Uterus (tissue), 4 donors: Measurements from ENCODE around the gene TBL2. TPM values are rescaled to one million over a fixed set of nuclear protein-coding genes. Genes with fewer than 3 reads are reported as not detected.
"Not testable (repeated sequence)": the region's sequence is repeated elsewhere in the genome, so short reads cannot be mapped to it uniquely, and the experiment has no call there.

ENCODE experiments used
- DNase-seq, 2 donors: peaks; one replicate each; pipeline ENCODE4 v3.0.0-alpha.2; 2019 to 2020
- H3K27ac ChIP-seq, 2 donors: fragments of 200-600 bp; sonication (generic); 1 replicate in 1 of 2; 2 replicates in 1 of 2; pipeline ENCODE4 v1.5.1; 2016 to 2018
- H3K27me3 ChIP-seq, 2 donors: fragments of 200-600 bp; sonication (generic); one replicate each; pipeline ENCODE4 v1.5.1; 2018 to 2019; ENCODE audit warnings: control low read depth in 1 of 2
- H3K36me3 ChIP-seq, 2 donors: fragments of 200-600 bp; sonication (generic); one replicate each; pipeline ENCODE4 v1.5.1; 2019; ENCODE audit warnings: control low read depth in 1 of 2
- H3K4me1 ChIP-seq, 2 donors: fragments of 200-600 bp; sonication (generic); one replicate each; pipeline ENCODE4 v1.5.1; 2018 to 2019; ENCODE audit warnings: control low read depth in 1 of 2
- H3K4me3 ChIP-seq, 2 donors: fragments of 200-600 bp; sonication (generic); 1 replicate in 1 of 2; 2 replicates in 1 of 2; pipeline ENCODE4 v1.5.1; 2018 to 2019; ENCODE audit warnings: mild to moderate bottlenecking in 1 of 2
- H3K9me3 ChIP-seq, 2 donors: fragments of 200-600 bp; sonication (generic); one replicate each; pipeline ENCODE4 v1.5.1; 2019; ENCODE audit warnings: control low read depth in 1 of 2
- CTCF ChIP-seq, 4 experiments: fragments of 200-600 bp in 2 of 4; fragments of 450-650 bp in 2 of 4; sonication (generic) in 2 of 4; IDR thresholded peaks; one replicate each; pipeline ENCODE4 v1.5.1; 2016 to 2019; ENCODE audit warnings: antibody characterized with exemption in 4 of 4, mild to moderate bottlenecking in 2 of 4, moderate library complexity in 1 of 4
- POLR2A ChIP-seq, 2 donors: fragments of 450-650 bp; IDR thresholded peaks; one replicate each; pipeline ENCODE4 v1.6.1; 2016; ENCODE audit warnings: antibody characterized with exemption in 2 of 2, mild to moderate bottlenecking in 1 of 2, moderate library complexity in 1 of 2
- intact Hi-C: fragments of 100-400 bp; cut with DNase I; formaldehyde crosslinking; loops from one replicate; pipeline ENCODE4 v1.15.1; 2023; ENCODE audit warnings: low total_unique reads
- total RNA-seq, 4 donors: library from RNA; depleted of rRNA in 3 of 4; stranded (reverse); fragments of >200 nt in 3 of 4; gene quantifications; one replicate each; pipeline versions ENCODE4 v1.1.0 to v1.2.4, GENCODE V29; 2014 to 2023
- donor health status: DM: yes; HTN: yes; CAD: no.

Gene TBL2
- total RNA-seq, 4 donors from 2014 or later: 21.5 to 106 (median 50.9) TPM

GRCh38 chr7:73611017-73611555, 32.7 kb upstream of the TBL2 start:
- Histone ChIP-seq H3K27me3 (peaks cover 0 to 4% of the 10 kb centered on the region in 2 donors), H3K36me3 (no peaks in the 10 kb centered on the region), H3K4me3 (no peak overlapping the region), H3K9me3 (no peaks in the 10 kb centered on the region), H3K27ac (no peak overlapping the region), H3K4me1 (no peaks in the 10 kb centered on the region)
- no peak for DNase-seq
- intact Hi-C loops: no loop called here
- no peak for TF ChIP-seq CTCF (IDR thresholded peaks at IDR 0.05)
- no peak for TF ChIP-seq POLR2A (IDR thresholded peaks at IDR 0.05)

GRCh38 chr7:73610105-73610504, 31.7 kb upstream of the TBL2 start:
- intact Hi-C loops: no loop called here
- no peak for DNase-seq
- no peak overlapping the region for H3K4me3 ChIP-seq
- no peaks in the 10 kb centered on the region for H3K4me1 ChIP-seq
- no peaks in the 10 kb centered on the region for H3K36me3 ChIP-seq
- H3K27ac ChIP-seq: no peak overlapping the region
- H3K27me3 ChIP-seq: peaks cover 0 to 4% of the 10 kb centered on the region in 2 donors
- no peaks in the 10 kb centered on the region for H3K9me3 ChIP-seq
- TF ChIP-seq POLR2A (IDR thresholded peaks at IDR 0.05) (no peak), CTCF (IDR thresholded peaks at IDR 0.05) (no peak)

- DNase-seq, H3K4me1 ChIP-seq, H3K36me3 ChIP-seq, H3K9me3 ChIP-seq, H3K27me3 ChIP-seq, H3K4me3 ChIP-seq, H3K27ac ChIP-seq: not testable (repeated sequence)
- intact Hi-C loops: loop anchor here (2.0 kb wide), 1 partner anchor 119 kb away; no protein-coding TSS in a partner anchor
These were observed 29.3 kb upstream of the TBL2 start for GRCh38 chr7:73607692-73607983.

- no peak overlapping the region for H3K4me3 ChIP-seq
- DNase-seq: peak; percentile 35 to 46
- intact Hi-C loops: loop anchor here (2.0 kb wide), 1 partner anchor 120 kb away; no protein-coding TSS in a partner anchor
These were observed 28.7 kb upstream of the TBL2 start for GRCh38 chr7:73606801-73607691.

GRCh38 chr7:73605601-73606220, 27.3 kb upstream of the TBL2 start:
- no peaks in the 10 kb centered on the region for H3K9me3 ChIP-seq
- no peaks in the 10 kb centered on the region for H3K4me1 ChIP-seq
- H3K27ac ChIP-seq: no peak overlapping the region
- H3K36me3 ChIP-seq: no peaks in the 10 kb centered on the region
- intact Hi-C loops: loop anchor here (2.0 kb wide), 1 partner anchor 121 kb away; no protein-coding TSS in a partner anchor
- peaks cover 0 to 4% of the 10 kb centered on the region in 2 donors for H3K27me3 ChIP-seq
- no peak overlapping the region for H3K4me3 ChIP-seq
- no peak for DNase-seq
- TF ChIP-seq CTCF (IDR thresholded peaks at IDR 0.05) (no peak), POLR2A (IDR thresholded peaks at IDR 0.05) (no peak)

More at GRCh38 chr7:73606801-73607691, 28.7 kb upstream of the TBL2 start:
- Histone ChIP-seq H3K4me1 (no peaks in the 10 kb centered on the region), H3K27me3 (peaks cover 0 to 4% of the 10 kb centered on the region in 2 donors), H3K27ac (no peak overlapping the region), H3K9me3 (no peaks in the 10 kb centered on the region), H3K36me3 (no peaks in the 10 kb centered on the region)
- peak; percentile 86 to 94 (median 92) for TF ChIP-seq CTCF (IDR thresholded peaks at IDR 0.05)
- no peak for TF ChIP-seq POLR2A (IDR thresholded peaks at IDR 0.05)
